ENCODE results near the gene TMBIM4. TPM values are rescaled to one million over a fixed set of nuclear protein-coding genes. Genes with fewer than 3 reads are reported as not detected.
A peak's percentile ranks its signal among the peaks of the same experiment; 100 is the strongest.

Gene TMBIM4
- total RNA-seq, 2 donors from 2014 or later, result 107 to 139 TPM

- H3K4me1 ChIP-seq, result peaks cover 0 to 18% of the 10 kb centered on the region in 2 donors
- peak overlapping the region; percentile 97 to 99 for H3K27ac ChIP-seq
- no peak for DNase-seq (ENCODE audit: low spot score)
- H3K27me3 ChIP-seq, result no peaks in the 10 kb centered on the region
- no peak for TF ChIP-seq CTCF (IDR thresholded peaks at IDR 0.05)
- no peaks in the 10 kb centered on the region for H3K36me3 ChIP-seq
- H3K4me3 ChIP-seq, result peak overlapping the region in 1 of 2 donors; percentile 87
- no peaks in the 10 kb centered on the region for H3K9me3 ChIP-seq
Observed at GRCh38 chr12:66170606-66171005, 810 bp upstream of the TMBIM4 start.

DNA sequence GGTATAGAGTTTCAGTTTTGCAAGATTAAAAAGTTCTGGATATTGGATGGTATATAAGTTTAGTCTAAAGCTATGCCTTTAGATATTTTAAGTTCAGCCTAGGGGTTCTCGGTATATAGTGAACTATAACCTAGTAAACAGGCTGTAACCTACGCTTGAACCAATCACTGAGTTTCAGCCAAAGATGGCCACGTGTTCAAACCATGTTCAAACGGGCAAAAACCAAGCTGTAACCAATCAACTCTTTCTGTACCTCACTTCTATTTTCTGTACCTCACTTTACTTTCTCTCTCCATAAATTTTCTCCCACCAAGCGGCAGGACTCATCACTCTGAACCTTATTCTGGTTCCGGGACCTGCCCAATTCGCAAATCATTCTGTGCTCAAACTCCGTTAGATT is 1.4 kb downstream of the TMBIM4 start:
- DNase-seq (ENCODE audit: low spot score), result no peak
- no peak for TF ChIP-seq CTCF (IDR thresholded peaks at IDR 0.05)
- H3K9me3 ChIP-seq, result no peaks in the 10 kb centered on the region
- H3K36me3 ChIP-seq, result no peaks in the 10 kb centered on the region
- no peaks in the 10 kb centered on the region for H3K27me3 ChIP-seq
- H3K27ac ChIP-seq, result peak overlapping the region; percentile 97 to 99
- peaks cover 0 to 23% of the 10 kb centered on the region in 2 donors for H3K4me1 ChIP-seq
- peak overlapping the region in 1 of 2 donors; percentile 64 for H3K4me3 ChIP-seq

GRCh38 chr12:66166561-66166960 is 3.2 kb downstream of the TMBIM4 start:
- no peaks in the 10 kb centered on the region for H3K27me3 ChIP-seq
- H3K36me3 ChIP-seq, result no peaks in the 10 kb centered on the region
- no peak overlapping the region for H3K4me3 ChIP-seq
- DNase-seq (ENCODE audit: low spot score), result no peak
- TF ChIP-seq CTCF (IDR thresholded peaks at IDR 0.05), result no peak
- H3K4me1 ChIP-seq, result peaks cover 0 to 38% of the 10 kb centered on the region in 2 donors
- H3K9me3 ChIP-seq, result no peaks in the 10 kb centered on the region
- no peak overlapping the region for H3K27ac ChIP-seq

- no peak for TF ChIP-seq CTCF (IDR thresholded peaks at IDR 0.05)
- Histone ChIP-seq H3K4me1 (peaks cover 0 to 41% of the 10 kb centered on the region in 2 donors), H3K4me3 (no peak overlapping the region)
Observed at GRCh38 chr12:66165141-66165540, 4.7 kb downstream of the TMBIM4 start.

DNA sequence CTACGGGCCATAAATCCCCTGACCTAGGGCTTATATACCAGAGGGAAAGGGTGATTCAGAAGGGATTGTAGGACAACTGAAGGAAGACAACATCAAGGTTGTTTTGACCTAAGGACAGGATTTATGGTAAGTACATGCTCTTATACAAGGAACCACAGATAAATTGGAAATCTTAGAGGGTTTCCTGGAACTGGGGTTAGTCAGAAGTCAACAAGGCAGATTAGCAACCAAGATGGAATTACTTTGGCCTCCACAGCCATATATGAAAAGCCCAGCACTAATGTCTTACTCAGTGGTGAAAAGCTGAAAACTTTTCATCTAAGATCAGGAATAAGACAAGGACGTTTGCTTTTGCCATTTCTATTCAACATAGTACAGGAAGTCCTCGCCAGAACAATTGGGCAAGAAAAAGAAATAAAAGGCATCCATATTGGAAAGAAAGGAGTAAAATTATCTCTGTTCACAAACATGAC is 5.4 kb downstream of the TMBIM4 start:
- TF ChIP-seq CTCF (IDR thresholded peaks at IDR 0.05), result no peak
- Histone ChIP-seq H3K36me3 (peaks cover 6% of the 10 kb centered on the region), H3K9me3 (no peaks in the 10 kb centered on the region), H3K4me1 (peaks cover 0 to 41% of the 10 kb centered on the region in 2 donors), H3K4me3 (no peak overlapping the region), H3K27ac (no peak overlapping the region), H3K27me3 (no peaks in the 10 kb centered on the region)
- DNase-seq (ENCODE audit: low spot score), result no peak

More at GRCh38 chr12:66165141-66165540, 4.7 kb downstream of the TMBIM4 start:
- H3K27ac ChIP-seq, result no peak overlapping the region
- no peaks in the 10 kb centered on the region for H3K27me3 ChIP-seq
- DNase-seq (ENCODE audit: low spot score), result no peak
- no peaks in the 10 kb centered on the region for H3K36me3 ChIP-seq
- H3K9me3 ChIP-seq, result no peaks in the 10 kb centered on the region

DNA sequence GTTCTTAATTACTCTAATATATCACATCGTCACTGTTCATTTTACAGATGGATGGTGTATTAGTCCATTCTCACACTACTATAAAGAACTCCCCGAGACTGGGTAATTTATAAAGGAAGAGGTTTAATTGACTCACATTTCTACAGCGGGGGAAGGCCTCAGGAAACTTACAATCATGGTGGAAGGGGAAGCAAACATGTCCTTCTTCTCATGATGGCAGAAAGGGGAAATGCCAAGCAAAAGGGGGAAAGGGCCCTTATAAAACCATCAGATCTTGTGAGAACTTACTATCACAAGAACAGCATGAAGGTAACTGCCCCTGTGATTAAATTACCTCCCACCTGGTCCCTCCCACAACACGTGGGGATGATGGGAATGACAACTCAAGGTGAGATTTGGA is 6.5 kb downstream of the TMBIM4 start:
- no peak for DNase-seq (ENCODE audit: low spot score)
- no peak for TF ChIP-seq CTCF (IDR thresholded peaks at IDR 0.05)
- no peak overlapping the region for H3K4me3 ChIP-seq
- H3K36me3 ChIP-seq, result peaks cover 16% of the 10 kb centered on the region
- H3K9me3 ChIP-seq, result no peaks in the 10 kb centered on the region
- peaks cover 0 to 33% of the 10 kb centered on the region in 2 donors for H3K4me1 ChIP-seq
- no peak overlapping the region for H3K27ac ChIP-seq
- no peaks in the 10 kb centered on the region for H3K27me3 ChIP-seq

All from right atrium auricular region (tissue), 2 donors.